KOPT-K1 (cell line): ENCODE measurements around the gene SHROOM4.

ENCODE experiments used
- H3K27ac ChIP-seq: fragments of 200-600 bp; sonication (generic); 2 replicates; pipeline ENCODE4 v1.5.1; 2016; ENCODE audit warnings: antibody characterized with exemption, mild to moderate bottlenecking, low read depth, low read length; ENCODE audit not compliant: poor library complexity, severe bottlenecking
- H3K36me3 ChIP-seq: fragments of 200-600 bp; sonication (generic); 2 replicates; pipeline ENCODE4 v1.5.1; 2017; ENCODE audit warnings: antibody characterized with exemption, mild to moderate bottlenecking, low read length, moderate library complexity; ENCODE audit not compliant: insufficient read depth
- H3K9me3 ChIP-seq: fragments of 200-600 bp; sonication (generic); 2 replicates; pipeline ENCODE4 v1.5.1; 2017; ENCODE audit warnings: antibody characterized with exemption, low read length, mild to moderate bottlenecking; ENCODE audit not compliant: insufficient read depth, poor library complexity, severe bottlenecking

Gene SHROOM4

DNA sequence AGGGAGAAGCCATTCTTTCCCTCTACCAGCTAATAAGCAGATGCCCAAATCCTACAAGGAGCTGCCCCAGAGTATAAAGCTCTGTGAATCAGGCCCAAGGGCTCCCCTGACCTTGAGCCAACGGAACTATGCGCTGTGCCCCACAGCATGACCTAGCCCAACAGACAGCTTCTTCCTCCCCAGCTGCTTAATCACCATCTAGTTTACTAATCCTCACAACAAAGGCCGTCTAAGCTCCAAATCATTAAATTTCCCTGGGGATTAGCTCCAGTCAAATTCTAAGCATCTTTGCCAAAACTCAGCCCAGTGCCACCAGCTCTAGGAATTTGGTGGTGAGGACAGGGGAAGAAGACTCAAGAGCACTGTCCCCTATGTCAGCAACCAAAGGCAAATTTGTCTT is 113.1 kb downstream of the SHROOM4 start:
- Histone ChIP-seq H3K9me3 (no peaks in the 10 kb centered on the region), H3K36me3 (no peaks in the 10 kb centered on the region), H3K27ac (no peak overlapping the region)

DNA sequence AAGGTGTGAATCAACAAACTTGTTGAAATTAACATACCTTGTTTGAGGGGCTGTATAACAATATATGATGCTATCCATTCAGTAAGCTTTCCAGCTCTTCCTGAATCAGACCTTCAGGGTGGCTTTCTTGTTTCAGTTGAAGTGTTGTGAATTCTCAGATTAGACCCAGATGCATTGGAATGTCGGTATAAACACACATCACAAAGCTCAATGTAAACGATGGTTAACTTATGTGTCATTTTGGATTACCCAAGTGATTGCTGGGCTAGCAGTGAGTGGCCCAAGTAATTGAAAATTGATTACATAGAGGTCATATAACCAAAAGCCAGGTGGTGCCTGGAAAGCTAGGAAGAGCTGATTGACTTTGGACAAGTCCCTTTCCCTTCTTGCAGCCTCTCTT is 115.0 kb downstream of the SHROOM4 start:
- Histone ChIP-seq H3K36me3 (no peaks in the 10 kb centered on the region), H3K9me3 (no peaks in the 10 kb centered on the region), H3K27ac (no peak overlapping the region)

DNA sequence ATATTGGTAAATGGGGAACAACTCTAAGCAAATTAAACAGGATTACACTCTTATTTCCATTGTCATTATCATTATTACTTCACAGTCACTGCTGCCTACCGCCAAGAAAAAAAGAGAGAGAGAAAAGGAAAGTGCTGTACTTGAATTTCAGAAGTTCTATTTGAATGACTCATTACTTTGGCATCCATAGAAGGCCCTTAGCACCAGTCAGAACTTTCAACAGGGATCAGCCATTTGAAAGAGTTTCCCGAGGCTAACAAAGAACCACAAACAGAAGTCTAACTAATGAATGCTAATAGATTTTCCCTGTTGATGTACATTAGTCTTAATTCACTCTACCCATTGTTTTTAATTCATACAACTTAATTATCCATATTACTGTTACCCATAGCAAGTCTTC is 116.3 kb downstream of the SHROOM4 start:
- Histone ChIP-seq H3K9me3 (no peaks in the 10 kb centered on the region), H3K36me3 (no peaks in the 10 kb centered on the region), H3K27ac (no peak overlapping the region)

DNA sequence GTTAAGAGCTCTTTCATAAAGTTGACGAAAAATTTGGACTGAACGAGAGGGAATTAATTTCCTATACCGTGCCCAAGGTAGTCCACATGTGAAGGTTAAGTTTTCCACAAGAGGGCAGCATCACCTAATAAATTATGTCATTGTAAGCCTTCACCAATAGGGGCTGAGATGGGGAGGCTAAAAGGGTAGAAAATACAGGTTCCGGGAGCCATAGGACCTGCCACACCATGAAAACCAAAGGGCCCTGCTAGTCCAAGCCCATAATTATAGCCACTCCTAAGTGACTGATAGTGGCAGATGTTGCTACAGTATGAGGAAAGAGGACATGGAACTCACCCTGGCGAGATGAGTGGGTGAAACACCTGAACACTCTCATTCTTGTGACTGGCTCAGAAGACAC is 122.2 kb downstream of the SHROOM4 start:
- no peak overlapping the region for H3K27ac ChIP-seq
- H3K36me3 ChIP-seq = no peaks in the 10 kb centered on the region
- no peaks in the 10 kb centered on the region for H3K9me3 ChIP-seq

DNA sequence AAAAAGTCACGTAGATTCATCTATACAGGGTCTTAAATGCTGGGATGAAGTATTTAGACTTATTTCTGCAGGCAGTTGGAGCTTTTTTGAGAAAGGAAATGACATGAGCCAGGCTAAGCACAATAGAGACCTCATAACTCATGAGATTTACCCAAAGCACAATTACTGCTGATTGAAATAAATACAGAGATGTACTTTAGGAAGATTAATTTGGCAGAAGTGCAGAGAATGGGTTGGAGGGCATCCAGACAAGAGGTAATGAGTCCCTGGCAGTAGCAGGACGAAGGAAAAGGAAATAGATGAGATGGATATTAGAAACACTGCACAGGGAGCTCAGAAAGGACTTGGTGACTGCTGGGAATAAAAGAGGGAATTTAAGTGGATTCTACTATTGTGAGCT is 129.1 kb downstream of the SHROOM4 start:
- H3K27ac ChIP-seq = no peak overlapping the region
- H3K9me3 ChIP-seq = no peaks in the 10 kb centered on the region
- no peaks in the 10 kb centered on the region for H3K36me3 ChIP-seq

DNA sequence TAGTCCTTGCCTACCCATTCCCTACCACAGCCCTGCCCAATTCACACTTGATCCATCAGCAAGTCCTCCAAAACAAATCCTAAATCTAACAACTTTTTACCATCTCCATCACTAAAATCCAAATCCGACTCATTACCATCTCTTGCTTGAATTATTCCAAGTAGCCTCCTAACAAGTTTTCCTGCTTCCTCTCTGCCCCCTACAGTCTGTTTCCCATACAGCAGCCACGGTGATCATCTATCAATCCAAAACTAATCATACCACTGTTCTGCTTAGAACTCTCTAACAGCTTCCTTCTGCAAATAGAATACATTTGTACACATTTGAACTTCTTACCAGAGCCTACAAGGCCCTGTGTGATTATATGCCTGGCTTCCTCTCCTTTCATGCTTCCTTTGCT is 133.0 kb downstream of the SHROOM4 start:
- Histone ChIP-seq H3K9me3 (no peaks in the 10 kb centered on the region), H3K27ac (no peak overlapping the region), H3K36me3 (no peaks in the 10 kb centered on the region)

DNA sequence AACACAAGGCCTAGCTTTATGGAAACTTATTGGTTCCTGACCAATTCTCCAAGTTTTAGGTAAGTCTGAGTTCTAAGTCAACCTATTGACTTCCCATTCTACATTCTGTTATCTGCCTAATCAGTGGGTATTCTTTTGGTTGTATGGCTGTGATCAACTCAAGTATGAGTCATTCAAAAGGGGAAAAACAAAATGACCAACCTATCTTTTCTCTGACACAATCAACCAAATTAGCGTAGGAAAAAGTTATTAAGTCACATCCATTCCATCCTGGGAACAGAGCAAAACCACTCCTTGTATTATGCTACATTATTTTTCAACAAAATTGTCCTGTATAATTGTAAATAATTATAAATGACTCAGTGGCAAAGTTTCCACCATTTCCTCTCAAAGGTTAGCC is 136.2 kb downstream of the SHROOM4 start:
- no peaks in the 10 kb centered on the region for H3K9me3 ChIP-seq
- no peaks in the 10 kb centered on the region for H3K36me3 ChIP-seq
- no peak overlapping the region for H3K27ac ChIP-seq

DNA sequence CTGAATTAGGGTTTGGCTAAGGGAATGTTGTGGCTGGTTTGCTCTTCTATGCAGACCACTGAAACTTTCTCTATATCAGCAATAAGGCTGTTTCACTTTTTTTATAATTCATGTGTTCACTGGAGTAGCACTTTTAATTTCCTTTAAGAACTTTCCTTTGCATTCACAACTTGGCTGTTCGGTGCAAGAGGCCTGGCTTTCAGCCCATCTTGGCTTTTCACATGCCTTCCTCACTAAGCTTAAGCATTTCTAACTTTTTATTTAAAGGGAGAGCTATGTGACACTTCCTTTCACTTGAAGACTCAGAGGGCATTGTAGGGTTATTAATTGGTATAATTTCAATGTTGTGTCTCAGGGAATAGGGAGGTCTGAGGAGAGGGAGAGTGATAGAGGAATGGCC is 142.3 kb downstream of the SHROOM4 start:
- H3K36me3 ChIP-seq = no peaks in the 10 kb centered on the region
- no peaks in the 10 kb centered on the region for H3K9me3 ChIP-seq

DNA sequence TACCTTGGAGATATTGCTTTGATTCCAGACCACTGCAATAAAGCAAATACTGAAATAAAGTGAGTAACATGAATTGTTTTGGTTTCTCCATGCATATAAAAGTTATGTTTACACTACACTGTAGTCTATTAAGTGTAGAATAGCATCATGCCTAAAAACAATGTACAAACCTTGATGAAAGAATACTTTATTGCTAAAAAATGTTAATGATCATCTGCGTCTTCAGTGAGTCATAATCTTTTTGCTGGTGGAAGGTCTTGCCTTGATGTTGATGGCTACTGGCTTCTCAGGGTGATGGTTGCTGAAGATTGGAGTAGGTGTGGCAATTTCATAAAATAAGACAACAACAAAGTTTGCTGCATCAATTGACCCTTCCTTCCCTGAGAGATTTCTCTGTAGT is 145.1 kb downstream of the SHROOM4 start:
- Histone ChIP-seq H3K36me3 (no peaks in the 10 kb centered on the region), H3K9me3 (no peaks in the 10 kb centered on the region), H3K27ac (no peak overlapping the region)

More for the DNA sequence above, 142.3 kb downstream of the SHROOM4 start:
- no peak overlapping the region for H3K27ac ChIP-seq

DNA sequence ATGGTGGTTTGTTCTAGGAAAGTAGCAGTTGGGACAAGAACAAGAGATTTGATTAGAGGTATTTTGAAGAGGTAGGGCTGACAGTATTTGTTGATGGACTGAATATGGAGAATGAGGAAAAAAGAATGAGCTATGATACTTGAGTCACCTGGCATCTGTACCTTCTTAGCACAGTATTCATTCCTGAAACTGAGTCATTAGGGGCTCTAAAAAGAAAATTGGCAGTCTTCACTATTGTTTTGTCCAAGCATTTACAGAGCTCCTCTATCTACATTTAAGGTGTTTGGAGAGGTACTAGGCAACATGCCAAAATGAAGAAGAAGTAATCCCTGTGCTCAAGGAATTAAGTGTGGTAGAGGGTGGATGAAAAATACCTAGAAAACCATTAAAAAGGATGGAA is 165.8 kb downstream of the SHROOM4 start:
- Histone ChIP-seq H3K9me3 (no peaks in the 10 kb centered on the region), H3K36me3 (no peaks in the 10 kb centered on the region), H3K27ac (no peak overlapping the region)

DNA sequence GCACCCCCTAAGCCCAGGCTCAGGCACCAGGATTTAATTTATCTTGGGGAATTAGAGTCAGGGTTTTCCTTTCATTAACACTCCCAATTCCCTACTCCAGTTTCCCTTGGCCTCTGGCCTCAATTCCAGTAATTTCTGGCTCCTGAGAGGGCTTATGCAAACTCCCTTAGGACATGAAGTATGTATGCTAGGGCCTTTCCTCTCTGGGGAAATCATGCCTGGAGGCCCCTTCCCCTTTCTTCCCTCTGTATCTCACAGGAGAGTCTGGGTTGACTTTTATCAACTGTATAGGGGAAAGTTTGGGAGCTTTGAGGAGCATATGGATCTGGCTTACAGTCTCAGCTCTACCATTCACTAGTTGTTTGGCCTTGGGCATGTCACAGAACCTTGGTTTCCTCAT is 169.5 kb downstream of the SHROOM4 start:
- Histone ChIP-seq H3K36me3 (no peaks in the 10 kb centered on the region), H3K9me3 (no peaks in the 10 kb centered on the region)

DNA sequence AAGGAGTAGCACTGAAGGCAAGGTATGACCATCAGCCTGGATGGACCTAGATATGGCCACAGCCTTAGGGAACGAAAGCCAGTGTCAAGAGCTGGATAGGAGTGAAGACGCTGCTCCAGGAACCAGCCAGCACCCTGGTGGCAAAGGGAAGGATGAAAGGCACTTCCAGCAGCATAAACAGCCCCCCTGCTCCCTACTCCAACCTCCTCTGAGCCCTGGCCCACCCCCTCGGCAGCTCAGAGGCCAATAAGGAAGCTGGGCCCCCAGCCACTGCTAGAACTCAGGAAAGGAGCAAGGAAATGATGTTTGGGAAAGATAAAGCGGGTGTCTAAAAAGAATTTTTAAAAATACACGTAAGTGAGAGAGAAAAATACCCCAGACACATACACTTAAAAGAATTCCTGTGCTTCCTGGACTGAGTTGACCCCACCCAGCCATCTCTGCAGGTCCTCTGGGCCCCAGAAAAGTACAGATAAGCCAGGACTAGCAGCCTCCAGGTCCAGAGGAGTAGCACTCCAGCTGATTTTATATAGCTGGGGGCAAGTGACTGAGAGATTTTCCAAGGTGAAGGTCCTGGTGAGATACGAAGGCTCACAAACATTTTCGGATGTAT is 170.4 kb downstream of the SHROOM4 start:
- Histone ChIP-seq H3K36me3 (no peaks in the 10 kb centered on the region), H3K9me3 (no peaks in the 10 kb centered on the region), H3K27ac (no peak overlapping the region)

More for the DNA sequence above, 169.5 kb downstream of the SHROOM4 start:
- H3K27ac ChIP-seq = no peak overlapping the region

DNA sequence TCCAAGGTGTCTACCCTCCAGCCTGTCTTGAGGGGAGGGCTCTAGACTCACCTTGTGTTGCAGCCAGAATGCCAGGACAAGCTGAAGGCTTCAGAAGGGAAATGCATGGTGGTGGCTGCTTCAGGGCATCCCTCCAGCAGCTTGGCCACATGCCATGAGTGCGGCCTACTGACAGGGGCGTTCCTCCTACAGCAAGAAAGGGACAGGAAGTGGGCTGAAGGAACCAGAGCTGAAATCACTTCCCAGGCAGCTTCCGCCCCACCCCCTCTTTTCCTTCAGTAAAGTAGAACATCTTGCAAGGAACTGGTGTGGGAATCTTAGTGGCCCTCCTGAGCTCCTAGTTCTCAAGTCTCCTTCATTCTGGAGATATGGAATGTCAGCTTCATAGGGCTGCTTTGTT is 175.9 kb downstream of the SHROOM4 start:
- Histone ChIP-seq H3K27ac (no peak overlapping the region), H3K9me3 (no peaks in the 10 kb centered on the region), H3K36me3 (no peaks in the 10 kb centered on the region)

DNA sequence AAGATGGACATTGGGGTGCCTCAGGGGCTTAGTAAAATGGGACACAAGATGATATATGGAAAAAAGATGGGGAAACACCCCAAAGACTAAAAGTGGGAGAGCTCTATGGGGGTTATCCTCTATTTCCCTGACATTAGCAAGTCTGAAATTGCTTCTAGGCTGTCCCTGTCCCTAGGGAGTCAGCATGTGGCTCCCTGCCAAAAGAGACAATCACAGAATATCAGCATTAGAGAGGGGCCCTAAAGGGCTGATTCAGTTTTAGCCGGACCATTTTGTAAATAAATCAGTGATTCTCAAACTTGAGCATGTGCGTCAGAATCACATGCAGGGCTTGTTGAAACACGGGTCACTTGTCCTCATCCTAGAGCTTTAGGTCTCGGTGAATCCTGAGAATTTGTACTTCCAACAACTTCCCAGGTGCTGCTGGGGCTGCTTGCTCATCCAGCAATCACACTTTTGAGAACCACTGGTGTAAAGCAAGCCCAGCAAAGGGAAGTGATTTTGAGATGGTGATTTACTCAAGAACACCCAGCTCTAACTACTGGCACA is 178.1 kb downstream of the SHROOM4 start:
- no peak overlapping the region for H3K27ac ChIP-seq
- no peaks in the 10 kb centered on the region for H3K9me3 ChIP-seq
- H3K36me3 ChIP-seq = no peaks in the 10 kb centered on the region

DNA sequence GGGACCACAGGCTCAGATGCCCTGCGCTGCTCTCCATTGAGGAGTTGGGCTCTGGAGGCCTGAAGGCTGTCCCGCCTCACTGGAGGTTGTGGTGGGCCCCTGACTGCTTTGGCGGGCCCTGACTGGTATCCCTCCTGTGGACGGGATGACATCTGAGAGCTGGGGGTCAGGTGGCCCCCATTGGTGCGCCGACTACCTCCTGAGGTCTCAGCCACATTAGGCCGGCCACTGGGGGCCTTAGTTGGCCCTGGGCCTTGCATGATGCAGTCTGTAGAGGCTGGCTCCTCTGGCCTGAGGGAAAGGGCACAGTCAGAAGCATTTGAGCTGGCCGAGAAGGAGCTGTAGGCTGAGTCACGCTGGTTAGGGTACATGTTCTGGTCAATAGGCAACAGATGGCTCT is 178.8 kb downstream of the SHROOM4 start:
- no peaks in the 10 kb centered on the region for H3K9me3 ChIP-seq
- no peaks in the 10 kb centered on the region for H3K36me3 ChIP-seq
- H3K27ac ChIP-seq = no peak overlapping the region

DNA sequence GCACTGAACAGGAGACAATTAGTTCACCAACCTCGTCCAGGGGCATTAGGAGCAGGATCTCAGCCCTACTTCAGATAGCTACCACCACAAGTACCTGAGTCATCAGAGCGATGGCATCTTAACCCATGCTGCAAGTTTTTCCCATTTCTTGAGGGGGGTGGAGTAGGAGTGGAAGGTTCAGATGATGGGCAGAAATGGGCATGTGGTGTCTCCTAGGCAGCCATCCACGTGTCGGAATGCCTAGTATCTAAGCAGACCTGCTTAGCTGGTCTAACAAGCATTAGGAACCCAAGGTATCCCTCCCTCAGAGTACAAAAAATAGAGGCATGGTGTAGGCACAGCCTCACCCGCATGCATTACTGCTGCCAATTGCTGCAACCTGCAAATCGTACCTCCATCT is 184.2 kb downstream of the SHROOM4 start:
- H3K27ac ChIP-seq = no peak overlapping the region
- H3K36me3 ChIP-seq = no peaks in the 10 kb centered on the region
- H3K9me3 ChIP-seq = no peaks in the 10 kb centered on the region
